GM21515 (cell line): ENCODE results near the gene ANKS1B.
"Not testable (repeated sequence)": the region's sequence is repeated elsewhere in the genome, so short reads cannot be mapped to it uniquely, and the experiment has no call there.

ENCODE experiments used
- ATAC-seq: cut with Tn5 transposase; IDR thresholded peaks from one replicate; pipeline ENCODE4 v1.9.1; 2021; ENCODE audit not compliant: unreplicated experiment

The ANKS1B gene

GRCh38 chr12:99709619-99710018, 275.1 kb downstream of the ANKS1B start:
- ATAC-seq = no peak

DNA sequence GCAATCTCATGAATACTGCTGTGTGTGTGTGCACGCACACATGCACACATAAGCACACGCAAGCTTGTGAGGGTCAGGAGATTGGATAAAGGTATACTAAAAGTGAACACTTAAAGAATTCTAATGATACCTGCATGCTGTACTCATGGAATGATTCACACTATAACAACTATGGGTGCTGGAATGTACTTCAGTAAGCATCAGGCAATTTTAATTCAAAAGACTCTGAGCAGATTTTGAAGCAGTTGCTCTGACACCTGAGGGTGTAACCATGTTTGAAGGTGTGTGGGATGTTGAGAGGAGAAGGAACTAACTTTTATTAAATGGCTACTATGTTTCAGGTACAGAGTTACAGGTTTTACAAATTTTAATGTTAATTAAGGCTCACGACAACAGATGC, 275.6 kb downstream of the ANKS1B start:
- ATAC-seq = no peak

- no peak for ATAC-seq
Observed at GRCh38 chr12:99707883-99708282, 276.9 kb downstream of the ANKS1B start.

DNA sequence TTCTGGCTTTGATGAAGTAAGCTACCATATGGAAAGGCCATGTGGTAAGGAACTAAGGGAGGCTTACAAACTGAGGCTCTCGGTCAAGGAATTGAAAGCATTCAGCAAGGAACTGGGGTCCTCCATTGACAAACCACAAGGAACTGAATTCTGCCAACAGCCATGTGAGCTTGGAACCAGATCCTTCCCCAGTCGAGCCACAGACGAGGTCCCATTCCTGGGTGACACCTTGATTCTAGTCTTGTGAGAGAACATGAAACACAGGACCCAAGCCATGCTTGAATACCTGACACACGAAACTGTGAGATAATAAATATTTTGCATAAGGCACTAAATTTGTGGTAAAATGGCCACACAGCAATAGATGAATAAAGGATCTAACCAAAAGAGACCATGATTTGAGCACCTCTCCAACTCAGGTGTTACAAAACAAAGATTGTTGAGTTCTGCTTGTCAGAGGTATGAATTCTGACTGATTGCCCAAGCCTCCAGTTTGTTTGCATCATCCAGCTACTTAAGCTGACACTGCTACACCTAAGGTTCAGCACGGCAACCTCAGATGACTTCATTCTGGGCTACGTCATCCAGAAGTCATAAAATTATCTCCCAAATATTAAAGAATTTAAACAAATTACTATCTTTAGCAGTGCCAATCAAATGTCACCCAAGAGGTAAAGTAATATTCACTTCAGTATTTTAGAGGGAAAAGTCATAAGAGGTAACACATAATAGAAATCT, 277.8 kb downstream of the ANKS1B start:
- no peak for ATAC-seq

DNA sequence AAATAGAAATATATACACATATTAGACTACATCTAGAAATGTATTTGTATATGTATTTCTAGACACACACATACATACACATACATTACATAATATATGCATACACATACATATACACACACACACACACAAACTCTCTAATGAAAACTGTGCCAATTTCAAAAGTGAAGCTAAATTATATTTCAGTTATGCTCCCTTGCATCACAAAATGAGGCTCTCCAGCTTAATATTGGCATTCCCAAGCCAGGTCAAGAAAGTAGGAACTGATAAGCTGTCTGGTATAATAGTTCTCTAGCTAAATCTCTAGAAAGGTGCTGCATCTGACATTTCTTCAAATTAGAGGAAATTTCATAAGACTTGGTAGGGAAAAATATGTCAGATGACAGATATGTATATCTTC, 280.3 kb downstream of the ANKS1B start:
- no peak for ATAC-seq

DNA sequence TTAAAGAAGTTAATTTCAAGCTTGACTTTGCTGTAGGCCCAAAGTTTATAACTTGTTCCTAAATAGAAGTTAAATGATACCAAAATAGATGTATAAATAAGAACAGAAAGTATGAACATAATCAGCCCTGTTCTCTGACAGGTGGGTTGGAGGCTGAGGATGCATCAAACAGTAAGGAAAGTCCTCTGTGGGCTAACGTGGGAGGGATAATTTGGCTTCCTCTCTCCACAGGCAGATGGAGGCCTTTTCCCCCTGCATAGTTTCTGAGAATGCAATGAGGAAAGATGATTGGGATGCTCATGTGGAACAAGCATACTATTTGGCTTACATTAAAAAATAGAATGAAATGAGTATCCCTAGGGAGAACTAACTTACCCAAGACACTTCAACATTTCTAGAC, 280.7 kb downstream of the ANKS1B start:
- ATAC-seq = no peak

GRCh38 chr12:99700032-99700431, 284.7 kb downstream of the ANKS1B start:
- no peak for ATAC-seq

- ATAC-seq = no peak
Observed at GRCh38 chr12:99695050-99695449, 289.7 kb downstream of the ANKS1B start.

DNA sequence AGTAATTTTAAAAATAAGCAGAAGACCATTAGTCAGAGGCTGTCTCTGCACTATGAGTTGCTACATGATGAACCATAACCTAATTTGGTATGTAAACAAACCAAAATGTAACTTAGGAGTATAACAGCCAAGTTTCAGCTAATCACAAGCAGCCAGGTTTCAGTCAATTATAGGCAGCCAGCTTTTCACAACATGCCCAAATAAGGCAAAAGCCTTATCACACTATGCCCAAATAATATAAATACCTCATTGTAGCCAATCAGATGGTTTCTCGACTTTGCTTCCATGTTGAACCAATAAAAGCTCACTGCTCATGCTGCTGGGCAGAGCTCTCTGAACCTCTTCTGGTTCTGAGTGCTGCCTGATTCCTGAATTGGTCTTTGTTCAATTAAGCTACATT, 298.6 kb downstream of the ANKS1B start:
- no peak for ATAC-seq

GRCh38 chr12:99680276-99680675, 304.5 kb downstream of the ANKS1B start:
- ATAC-seq = no peak

- no peak for ATAC-seq
Observed at GRCh38 chr12:99670635-99671034, 314.1 kb downstream of the ANKS1B start.

GRCh38 chr12:99658671-99659349, 325.9 kb downstream of the ANKS1B start:
- ATAC-seq = no peak

DNA sequence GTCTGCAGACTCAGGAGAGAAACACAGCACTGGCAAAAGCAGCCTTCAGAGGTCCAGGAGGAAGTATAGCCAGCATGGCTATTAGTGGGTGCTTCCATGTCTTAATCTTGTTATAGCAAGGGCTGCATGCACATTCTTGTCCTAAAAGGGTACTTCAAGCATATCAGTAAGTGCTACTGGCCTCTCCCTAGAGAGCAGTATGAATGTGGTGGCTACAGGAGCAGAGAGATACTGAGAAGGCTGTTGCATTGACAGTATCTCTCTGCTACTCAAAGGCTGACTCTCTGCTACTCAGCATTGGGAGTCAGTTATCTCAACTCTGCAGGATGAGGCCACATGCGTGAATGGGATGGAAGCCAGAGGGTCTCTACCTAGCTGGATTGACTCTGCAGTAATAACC, 335.2 kb downstream of the ANKS1B start:
- no peak for ATAC-seq

- no peak for ATAC-seq
Observed at GRCh38 chr12:99648183-99648582, 336.6 kb downstream of the ANKS1B start.

DNA sequence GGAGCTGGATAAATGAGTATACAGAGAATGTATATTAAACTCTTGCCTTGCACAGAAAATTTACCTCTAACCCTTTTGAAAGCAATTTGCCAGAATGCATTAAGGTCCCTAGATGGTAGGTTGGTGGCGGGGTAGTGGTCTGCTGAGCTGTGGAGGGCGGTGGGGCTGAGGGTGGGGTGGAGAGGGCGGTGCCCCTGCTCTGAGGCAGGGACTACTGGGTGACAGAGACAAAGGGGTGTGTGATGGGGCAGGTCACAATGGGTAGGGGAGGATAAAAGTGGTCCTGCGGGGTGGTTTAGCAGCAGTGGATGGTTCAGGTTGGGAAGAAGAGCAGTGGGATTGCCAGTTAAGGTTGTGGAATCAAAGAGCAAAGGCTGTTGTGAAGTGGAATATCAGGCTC, 337.3 kb downstream of the ANKS1B start, which contains the start of gene GARIN6:
TSS of gene GARIN6 (plus strand) at position 301 of the 400 bp plus-strand sequence. CDS start 422 bp downstream, outside the sequence.
- ATAC-seq = no peak

GRCh38 chr12:99644629-99645028, 340.1 kb downstream of the ANKS1B start:
- no peak for ATAC-seq

DNA sequence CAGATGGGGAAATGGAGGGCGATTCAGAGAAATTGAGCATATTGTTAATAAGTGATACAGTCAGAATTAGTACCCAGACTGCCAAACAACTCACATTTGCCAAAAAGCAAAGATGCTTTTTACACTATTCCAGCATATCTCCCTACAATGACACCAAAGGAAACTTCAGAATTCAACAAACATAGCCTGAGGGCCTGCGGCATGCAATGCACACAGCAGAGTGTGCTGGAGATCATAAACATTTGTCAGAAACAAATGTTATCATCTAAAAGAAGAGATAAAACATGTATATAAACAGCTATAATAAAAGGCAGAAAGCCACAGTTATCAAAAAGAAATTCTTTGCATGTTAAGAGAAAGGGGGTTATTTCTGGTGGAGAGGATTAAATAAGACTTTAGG, 357.3 kb downstream of the ANKS1B start:
- ATAC-seq = no peak

- not testable (repeated sequence) for ATAC-seq
Observed at GRCh38 chr12:99624591-99624990, 360.1 kb downstream of the ANKS1B start.

DNA sequence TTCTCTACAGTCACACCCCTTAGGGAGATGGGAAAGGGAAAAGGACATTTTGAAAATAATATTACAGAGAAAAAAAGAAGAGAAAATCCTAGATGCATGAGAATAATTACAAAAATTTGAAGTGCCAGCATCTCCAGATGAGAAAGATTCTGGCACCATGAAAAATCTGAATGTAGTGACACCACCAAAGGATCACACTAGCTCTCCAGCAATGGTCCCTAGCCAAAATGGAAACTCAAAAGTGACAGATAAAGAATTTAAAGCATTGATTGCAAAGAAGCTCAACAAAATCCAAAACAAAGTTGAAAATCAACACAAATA, 364.6 kb downstream of the ANKS1B start:
- no peak for ATAC-seq

DNA sequence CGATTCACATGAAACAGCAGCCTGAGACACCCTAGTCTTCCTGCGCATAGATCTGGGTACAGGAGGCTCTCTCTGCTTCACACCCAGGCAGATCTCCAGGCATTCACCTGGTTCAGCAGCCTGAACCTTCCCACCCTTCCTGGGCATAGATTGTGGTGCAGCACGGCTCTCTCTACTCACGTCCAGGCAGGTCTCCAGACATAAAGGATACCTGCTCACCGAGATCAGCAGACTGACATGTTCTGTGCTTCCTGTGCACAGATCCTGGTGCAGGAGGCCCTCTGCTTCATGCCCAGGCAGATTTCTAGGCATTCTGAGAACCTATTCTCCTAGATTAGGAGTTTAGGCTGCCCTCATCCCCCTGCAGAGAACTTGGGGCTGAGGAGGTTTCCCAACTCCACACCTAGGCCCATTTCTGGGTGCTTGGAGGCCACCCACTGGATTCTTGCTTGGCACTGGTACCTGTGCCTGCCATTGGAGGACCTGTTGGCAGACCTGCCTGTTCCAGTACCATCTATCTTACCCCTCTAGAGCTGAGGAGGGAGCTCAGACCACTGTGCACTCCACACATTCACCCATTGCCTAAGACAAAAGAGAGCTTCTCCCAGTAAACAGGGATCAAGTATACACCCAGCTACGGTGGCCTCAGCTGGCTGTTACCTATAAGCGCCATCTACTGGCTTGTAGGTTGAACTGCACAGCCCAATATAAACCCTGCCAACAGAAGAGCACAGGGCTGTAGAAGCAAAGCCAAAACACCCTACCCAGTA, 365.2 kb downstream of the ANKS1B start:
- peak; percentile 97 for ATAC-seq

DNA sequence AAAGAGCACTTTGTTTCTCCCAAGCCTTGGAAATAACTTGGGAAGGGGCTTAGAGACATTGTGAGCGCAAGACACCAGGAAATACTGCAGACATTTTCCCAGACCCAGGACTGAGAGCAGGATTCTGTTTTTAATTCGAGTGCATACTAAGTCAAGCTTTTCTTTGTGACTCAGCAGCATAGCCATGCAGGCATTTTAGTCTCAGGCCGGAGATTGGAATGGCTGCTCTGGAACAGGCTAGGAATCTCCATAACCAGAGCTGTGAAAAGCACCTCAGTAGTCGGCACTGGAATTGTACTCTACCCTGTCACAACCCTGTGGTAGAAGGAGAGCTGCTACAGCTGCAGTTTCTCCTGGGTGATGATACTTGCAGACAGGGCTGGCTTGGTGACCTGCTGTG, 366.1 kb downstream of the ANKS1B start:
- no peak for ATAC-seq

DNA sequence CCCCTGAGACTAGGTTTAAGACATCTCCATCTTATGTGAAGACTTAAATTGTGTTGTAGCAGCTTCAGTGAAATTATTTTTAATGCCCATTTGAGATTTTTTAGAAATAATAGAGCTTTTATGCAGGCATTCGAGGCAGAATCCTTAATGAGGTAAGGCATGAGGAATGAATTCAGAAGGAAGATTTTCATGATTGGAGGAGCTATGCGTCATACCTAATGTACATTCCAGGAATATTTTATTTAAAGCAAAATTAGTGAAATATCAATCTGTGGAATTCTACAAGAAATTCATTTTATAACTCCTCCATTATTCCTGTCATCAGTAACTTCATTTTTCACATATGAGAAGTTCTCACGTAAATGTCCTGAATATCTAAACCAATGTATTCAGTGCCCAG, 373.1 kb downstream of the ANKS1B start:
- no peak for ATAC-seq
